ENCODE measurements around the gene ODC1.

ODC1 gene

GRCh38 chr2:10452956-10453904, 5.1 kb upstream of the ODC1 start:
- POLR2A ChIA-PET, result no interaction called here
- no peaks in the 10 kb centered on the region for H3K36me3 ChIP-seq (ENCODE audit: control insufficient read depth in 2 of 2, insufficient read depth in 1 of 2, low read length in 2 of 2)
- H3K27ac ChIP-seq (ENCODE audit: extremely low read depth, low read depth, low read length), result no peak overlapping the region
- H3K4me3 ChIP-seq (ENCODE audit: low read depth, low read length), result no peak overlapping the region
- H3K4me1 ChIP-seq (ENCODE audit: control insufficient read depth, insufficient read depth, low read length), result peaks cover 6% of the 10 kb centered on the region; the same call in 1 of the 2 replicates
- no peak for TF ChIP-seq ZNF223 (tag by site-specific recombination; IDR thresholded peaks at IDR 0.05)
- TF ChIP-seq KLF8 (tag by site-specific recombination; IDR thresholded peaks at IDR 0.05), result no peak
- TF ChIP-seq, protein P1, sequence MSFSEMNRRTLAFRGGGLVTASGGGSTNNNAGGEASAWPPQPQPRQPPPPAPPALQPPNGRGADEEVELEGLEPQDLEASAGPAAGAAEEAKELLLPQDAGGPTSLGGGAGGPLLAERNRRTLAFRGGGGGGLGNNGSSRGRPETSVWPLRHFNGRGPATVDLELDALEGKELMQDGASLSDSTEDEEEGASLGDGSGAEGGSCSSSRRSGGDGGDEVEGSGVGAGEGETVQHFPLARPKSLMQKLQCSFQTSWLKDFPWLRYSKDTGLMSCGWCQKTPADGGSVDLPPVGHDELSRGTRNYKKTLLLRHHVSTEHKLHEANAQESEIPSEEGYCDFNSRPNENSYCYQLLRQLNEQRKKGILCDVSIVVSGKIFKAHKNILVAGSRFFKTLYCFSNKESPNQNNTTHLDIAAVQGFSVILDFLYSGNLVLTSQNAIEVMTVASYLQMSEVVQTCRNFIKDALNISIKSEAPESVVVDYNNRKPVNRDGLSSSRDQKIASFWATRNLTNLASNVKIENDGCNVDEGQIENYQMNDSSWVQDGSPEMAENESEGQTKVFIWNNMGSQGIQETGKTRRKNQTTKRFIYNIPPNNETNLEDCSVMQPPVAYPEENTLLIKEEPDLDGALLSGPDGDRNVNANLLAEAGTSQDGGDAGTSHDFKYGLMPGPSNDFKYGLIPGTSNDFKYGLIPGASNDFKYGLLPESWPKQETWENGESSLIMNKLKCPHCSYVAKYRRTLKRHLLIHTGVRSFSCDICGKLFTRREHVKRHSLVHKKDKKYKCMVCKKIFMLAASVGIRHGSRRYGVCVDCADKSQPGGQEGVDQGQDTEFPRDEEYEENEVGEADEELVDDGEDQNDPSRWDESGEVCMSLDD (tag by site-specific recombination; IDR thresholded peaks at IDR 0.05), result no peak
- no peak for TF ChIP-seq SALL2 (tag by site-specific recombination; IDR thresholded peaks at IDR 0.05; ENCODE audit: borderline replicate concordance)
- TF ChIP-seq, protein P2, sequence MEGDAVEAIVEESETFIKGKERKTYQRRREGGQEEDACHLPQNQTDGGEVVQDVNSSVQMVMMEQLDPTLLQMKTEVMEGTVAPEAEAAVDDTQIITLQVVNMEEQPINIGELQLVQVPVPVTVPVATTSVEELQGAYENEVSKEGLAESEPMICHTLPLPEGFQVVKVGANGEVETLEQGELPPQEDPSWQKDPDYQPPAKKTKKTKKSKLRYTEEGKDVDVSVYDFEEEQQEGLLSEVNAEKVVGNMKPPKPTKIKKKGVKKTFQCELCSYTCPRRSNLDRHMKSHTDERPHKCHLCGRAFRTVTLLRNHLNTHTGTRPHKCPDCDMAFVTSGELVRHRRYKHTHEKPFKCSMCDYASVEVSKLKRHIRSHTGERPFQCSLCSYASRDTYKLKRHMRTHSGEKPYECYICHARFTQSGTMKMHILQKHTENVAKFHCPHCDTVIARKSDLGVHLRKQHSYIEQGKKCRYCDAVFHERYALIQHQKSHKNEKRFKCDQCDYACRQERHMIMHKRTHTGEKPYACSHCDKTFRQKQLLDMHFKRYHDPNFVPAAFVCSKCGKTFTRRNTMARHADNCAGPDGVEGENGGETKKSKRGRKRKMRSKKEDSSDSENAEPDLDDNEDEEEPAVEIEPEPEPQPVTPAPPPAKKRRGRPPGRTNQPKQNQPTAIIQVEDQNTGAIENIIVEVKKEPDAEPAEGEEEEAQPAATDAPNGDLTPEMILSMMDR (tag by site-specific recombination; IDR thresholded peaks at IDR 0.05), result no peak
- TF ChIP-seq ZNF555 (tag by site-specific recombination; conservative IDR thresholded peaks at IDR 0.05), result no peak
- no peak for TF ChIP-seq ZNF76 (tag by site-specific recombination; IDR thresholded peaks at IDR 0.05; ENCODE audit: borderline replicate concordance, low read depth)
- TF ChIP-seq ZNF664 (tag by site-specific recombination; IDR thresholded peaks at IDR 0.05), result no peak
- TF ChIP-seq OVOL3 (tag by site-specific recombination; IDR thresholded peaks at IDR 0.05), result no peak
- no peak for TF ChIP-seq ZNF510 (tag by site-specific recombination; IDR thresholded peaks at IDR 0.05; ENCODE audit: insufficient replicate concordance)
- TF ChIP-seq ZNF274 (IDR thresholded peaks at IDR 0.05; ENCODE audit: low read length), result no peak
- TF ChIP-seq ZNF274 (tag by site-specific recombination; IDR thresholded peaks at IDR 0.05; ENCODE audit: borderline replicate concordance), result no peak
- no peak for TF ChIP-seq ZNF600 (tag by site-specific recombination; IDR thresholded peaks at IDR 0.05)
- TF ChIP-seq ZNF423 (tag by site-specific recombination; IDR thresholded peaks at IDR 0.05), result no peak
- TF ChIP-seq ZNF362 (tag by site-specific recombination; IDR thresholded peaks at IDR 0.05), result no peak
- TF ChIP-seq HOXA7 (CRISPR knock-in tag; IDR thresholded peaks at IDR 0.05; ENCODE audit: borderline replicate concordance), result no peak
- TF ChIP-seq ZNF239 (tag by site-specific recombination; IDR thresholded peaks at IDR 0.05), result no peak
- no peak for TF ChIP-seq ZNF621 (tag by site-specific recombination; IDR thresholded peaks at IDR 0.05)
- no peak for TF ChIP-seq ZNF473 (tag by site-specific recombination; IDR thresholded peaks at IDR 0.05)
- TF ChIP-seq ZSCAN30 (tag by site-specific recombination; IDR thresholded peaks at IDR 0.05), result no peak
- CTCF ChIA-PET, result interaction anchor here (0.6 to 1.3 kb wide), 2 partner anchors 18 to 183 kb away, joined by 3 to 4 read pairs; no protein-coding TSS in a partner anchor
- no peaks in the 10 kb centered on the region for H3K9me3 ChIP-seq (ENCODE audit: control insufficient read depth, insufficient read depth, low read depth, low read length)
